HepG2 (cell line): ENCODE measurements around the gene TCF25. TPM values are rescaled to one million over a fixed set of nuclear protein-coding genes. Genes with fewer than 3 reads are reported as not detected.
A peak's percentile ranks its signal among the peaks of the same experiment; 100 is the strongest.

ENCODE experiments used
- AGO1 ChIP-seq: fragments of 200-400 bp; formaldehyde crosslinking; IDR thresholded peaks from 2 replicates; pipeline ENCODE4 v1.6.1; 2017; ENCODE audit warnings: mild to moderate bottlenecking, low read depth, low read length, moderate library complexity; ENCODE audit not compliant: poor library complexity, severe bottlenecking
- CEBPG ChIP-seq: IDR thresholded peaks from 2 replicates; pipeline ENCODE4 v1.6.1; 2016
- CERS6 ChIP-seq: sonication (generic); formaldehyde crosslinking; IDR thresholded peaks from 2 replicates; pipeline ENCODE4 v1.5.0; 2020; ENCODE audit warnings: missing genetic modification reagents
- CSRNP1 ChIP-seq: sonication (generic); formaldehyde crosslinking; IDR thresholded peaks from 2 replicates; pipeline ENCODE4 v1.8.1; 2023; ENCODE audit warnings: mild to moderate bottlenecking, missing genetic modification reagents
- DNMT3B ChIP-seq: conservative IDR thresholded peaks from 2 replicates; pipeline ENCODE4 v1.6.1; 2016; ENCODE audit warnings: missing biosample characterization, control low read depth
- EHMT2 ChIP-seq: fragments of 200-600 bp; sonication (generic); IDR thresholded peaks from 2 replicates; pipeline ENCODE4 v1.7.0; 2017; ENCODE audit warnings: antibody characterized with exemption, low read depth, low read length, borderline replicate concordance
- JARID2 ChIP-seq: sonication (generic); formaldehyde crosslinking; IDR thresholded peaks from 2 replicates; pipeline ENCODE4 v1.8.1; 2023; ENCODE audit warnings: missing genetic modification reagents, inconsistent platforms; ENCODE audit not compliant: insufficient replicate concordance
- KDM6A ChIP-seq: IDR thresholded peaks from 2 replicates; pipeline ENCODE4 v1.6.1; 2016; ENCODE audit warnings: low read depth
- KLF15 ChIP-seq: sonication (generic); formaldehyde crosslinking; IDR thresholded peaks from 2 replicates; pipeline ENCODE4 v1.8.1; 2023; ENCODE audit warnings: borderline replicate concordance, mild to moderate bottlenecking, inconsistent platforms, missing genetic modification reagents, mixed read lengths
- NPAS2 ChIP-seq: sonication (generic); formaldehyde crosslinking; IDR thresholded peaks from 2 replicates; pipeline ENCODE4 v1.8.0; 2022; ENCODE audit warnings: mild to moderate bottlenecking, missing genetic modification reagents, borderline replicate concordance
- RARA ChIP-seq: IDR thresholded peaks from 2 replicates; pipeline ENCODE4 v1.6.1; 2016; ENCODE audit warnings: missing genetic modification reagents, missing compliant biosample characterization
- RFXANK ChIP-seq: IDR thresholded peaks from 2 replicates; pipeline ENCODE4 v1.6.1; 2016
- SMAD9 ChIP-seq: sonication (generic); formaldehyde crosslinking; IDR thresholded peaks from 2 replicates; pipeline ENCODE4 v1.5.1; 2020; ENCODE audit warnings: mild to moderate bottlenecking, missing genetic modification reagents
- SRSF1 ChIP-seq: fragments of 200-400 bp; formaldehyde crosslinking; optimal IDR thresholded peaks from 2 replicates; pipeline ENCODE3; 2017; ENCODE audit warnings: mild to moderate bottlenecking, low read depth, low read length, moderate library complexity
- SSRP1 ChIP-seq: IDR thresholded peaks from 2 replicates; pipeline ENCODE4 v1.6.1; 2016; ENCODE audit warnings: control low read depth
- TBX3 ChIP-seq: fragments of 450-650 bp; IDR thresholded peaks from 2 replicates; pipeline ENCODE4 v1.6.1; 2017; ENCODE audit warnings: antibody characterized with exemption, mild to moderate bottlenecking, inconsistent platforms, borderline replicate concordance
- U2AF1 ChIP-seq: fragments of 200-400 bp; formaldehyde crosslinking; optimal IDR thresholded peaks from 2 replicates; pipeline ENCODE3; 2017; ENCODE audit warnings: mild to moderate bottlenecking, low read depth, low read length
- ZBTB4 ChIP-seq: sonication (generic); formaldehyde crosslinking; IDR thresholded peaks from 2 replicates; pipeline ENCODE4 v1.4.0; 2020; ENCODE audit warnings: missing genetic modification reagents, mild to moderate bottlenecking, borderline replicate concordance
- ZBTB7B ChIP-seq: sonication (generic); formaldehyde crosslinking; IDR thresholded peaks from 2 replicates; pipeline ENCODE4 v1.4.0; 2020; ENCODE audit warnings: missing genetic modification reagents
- ZFAT ChIP-seq: sonication (generic); formaldehyde crosslinking; conservative IDR thresholded peaks from 2 replicates; pipeline ENCODE4 v1.8.1; 2023; ENCODE audit warnings: missing genetic modification reagents, inconsistent platforms
- ZFP37 ChIP-seq: sonication (generic); formaldehyde crosslinking; IDR thresholded peaks from 2 replicates; pipeline ENCODE4 v1.4.0; 2020; ENCODE audit warnings: missing genetic modification reagents, borderline replicate concordance
- ZNF20 ChIP-seq: sonication (generic); formaldehyde crosslinking; IDR thresholded peaks from 2 replicates; pipeline ENCODE4 v1.4.0; 2020; ENCODE audit warnings: mild to moderate bottlenecking, moderate library complexity, missing genetic modification reagents
- ZNF30 ChIP-seq: sonication (generic); formaldehyde crosslinking; IDR thresholded peaks from 2 replicates; pipeline ENCODE4 v1.5.0; 2020; ENCODE audit warnings: mild to moderate bottlenecking, missing genetic modification reagents
- ZNF335 ChIP-seq: sonication (generic); formaldehyde crosslinking; IDR thresholded peaks from 2 replicates; pipeline ENCODE4 v1.4.0; 2020; ENCODE audit warnings: missing genetic modification reagents
- ZNF616 ChIP-seq: sonication (generic); formaldehyde crosslinking; IDR thresholded peaks from 2 replicates; pipeline ENCODE4 v1.5.0; 2020; ENCODE audit warnings: low read depth, mild to moderate bottlenecking, missing genetic modification reagents
- ZNF878 ChIP-seq: sonication (generic); formaldehyde crosslinking; IDR thresholded peaks from 2 replicates; pipeline ENCODE4 v1.8.1; 2023; ENCODE audit warnings: mild to moderate bottlenecking, missing genetic modification reagents, moderate library complexity
- polyA plus RNA-seq, 8 experiments: library from polyadenylated mRNA; depleted of rRNA in 3 of 8; stranded (reverse) in 7 of 8; unstranded in 1 of 8; fragments of >200 nt; fragmentation: Illumina TruSeq in 4 of 8; extraction: Trizol in 4 of 8; gene quantifications; 2 replicates each; pipeline versions ENCODE4 v1.2.1 to v1.2.3, GENCODE V29; 2011 to 2016; ENCODE audit warnings: low read depth in 4 of 8, missing spikeins in 1 of 8, mixed read lengths in 1 of 8; ENCODE audit not compliant: insufficient read depth in 1 of 8
- total RNA-seq, 5 experiments: library from RNA; depleted of rRNA; stranded (reverse); fragments of >200 nt; fragmentation: Illumina TruSeq; extraction: Trizol; gene quantifications; 2 replicates each; pipeline ENCODE4 v1.2.3, GENCODE V29; 2016; ENCODE audit warnings: low read depth in 1 of 5

Gene TCF25
- total and polyA plus RNA-seq, 2 of the 13 experiments (the other 11 are each of a cell fraction or from before 2014, with no cell fraction given) = 138 to 206 TPM

GRCh38 chr16:89829630-89830437, 43.6 kb upstream of the TCF25 start (continued):
- TF ChIP-seq CERS6 (CRISPR knock-in tag) (no peak), ZNF20 (no peak), SRSF1 (no peak), CSRNP1 (peak; percentile 58; the same call in 1 of the 2 replicates), ZNF616 (CRISPR knock-in tag) (no peak), ZNF878 (CRISPR knock-in tag) (no peak), DNMT3B (CRISPR knock-in tag) (no peak), SMAD9 (CRISPR knock-in tag) (0 out of 2 replicates have a peak, but pooled peaks have one; percentile 29), SSRP1 (CRISPR knock-in tag) (no peak), ZNF335 (0 out of 2 replicates have a peak, but pooled peaks have one; percentile 20), U2AF1 (no peak), KLF15 (CRISPR knock-in tag) (no peak; the same call in 1 of the 2 replicates), CEBPG (CRISPR knock-in tag) (no peak), RFXANK (CRISPR knock-in tag) (no peak), RARA (CRISPR knock-in tag) (peak; percentile 74), NPAS2 (CRISPR knock-in tag) (no peak), TBX3 (no peak), ZNF30 (CRISPR knock-in tag) (no peak), ZFP37 (CRISPR knock-in tag) (no peak), ZBTB4 (no peak), ZBTB7B (peak; percentile 66), EHMT2 (no peak), KDM6A (peak; percentile 72), ZFAT (CRISPR knock-in tag) (no peak), AGO1 (peak; percentile 77), JARID2 (no peak)
